Left colon (tissue), 2 donors: ENCODE results near the gene COPS7A. TPM values are rescaled to one million over a fixed set of nuclear protein-coding genes. Genes with fewer than 3 reads are reported as not detected.
A peak's percentile ranks its signal among the peaks of the same experiment; 100 is the strongest.

Experiments
- ATAC-seq: fragments of 200-7000 bp; cut with Tn5 transposase; one replicate; pipeline ENCODE4 v1.9.1; 2020; ENCODE audit warnings: mild to moderate bottlenecking, moderate library complexity
- DNase-seq, 2 donors: peaks; one replicate each; pipeline ENCODE4 v3.0.0-alpha.2; 2020
- intact Hi-C, 2 donors: fragments of 100-400 bp; cut with DNase I in 1 of 2; cut with micrococcal nuclease in 1 of 2; formaldehyde crosslinking; loops; one replicate each; pipeline versions ENCODE4 v1.11.2 to v1.14.0; 2022; cut with DNase I, micrococcal nuclease
- long read RNA-seq: library from polyadenylated mRNA; unstranded; transcript quantifications from one replicate; pipeline ENCODE4 v2.0.0, GENCODE V29; 2021
- total RNA-seq, 2 donors: library from RNA; stranded (reverse); fragmentation: NEBNext Ultra II Directional; extraction: Animal tissue kit (Norgen Biotek cat#: 25700); gene quantifications; one replicate each; pipeline ENCODE4 v1.2.1, GENCODE V29; 2021
- donor health status: DM: no; HTN: no; CAD: no.
- donor health status: DM: yes; HTN: yes; CAD: no.

COPS7A gene
- 10 to 100 TPM; 37.2 to 40.8 TPM for total RNA-seq
- long read RNA-seq, transcript COPS7A-210 (8 exons, 1,832 nt): minor isoform, 7 of 107 reads
- long read RNA-seq, transcript COPS7A-204 (7 exons, 2,034 nt): minor isoform, 6 of 107 reads
- long read RNA-seq, transcript COPS7A-215 (8 exons, 2,127 nt): major isoform, 55 of 107 reads
- long read RNA-seq, transcript COPS7A-201 (8 exons, 1,721 nt): minor isoform, 18 of 107 reads
- long read RNA-seq, partial matches to known transcripts: 11 of 107 reads
- long read RNA-seq, other reads (novel, unspliced or antisense): 7 of 107 reads

GRCh38 chr12:6723607-6724408 lies at the start of gene COPS7A:
COPS7A (plus strand) TSS chr12:6724046; CDS start chr12:6724657, 611 bp downstream.
- peak; percentile 96 for ATAC-seq
- DNase-seq: peak; percentile 99
- intact Hi-C loops: no loop called here

GRCh38 chr12:6676962-6677361 lies 46.9 kb upstream of the COPS7A start:
- intact Hi-C loops: no loop called here
- no peak for ATAC-seq
- DNase-seq: no peak

GRCh38 chr12:6684609-6685008 lies 39.2 kb upstream of the COPS7A start:
- DNase-seq (no peak), ATAC-seq (no peak)
- intact Hi-C loops: no loop called here

- ATAC-seq: no peak
- no peak for DNase-seq
- intact Hi-C loops: no loop called here
Observed at GRCh38 chr12:6685814-6686213, 38.0 kb upstream of the COPS7A start.

- intact Hi-C loops: no loop called here
- DNase-seq (peak; percentile 66 to 73), ATAC-seq (peak; percentile 47)
Observed at GRCh38 chr12:6688543-6688998, 35.3 kb upstream of the COPS7A start.

- ATAC-seq (peak; percentile 87), DNase-seq (peak; percentile 94 to 99)
- intact Hi-C loops: no loop called here
Observed at GRCh38 chr12:6688999-6689882, 34.6 kb upstream of the COPS7A start, which contains the start of gene ZNF384. ZNF384 (minus strand) TSS chr12:6689375; CDS start chr12:6679520, 9,855 bp downstream.

- ATAC-seq (no peak), DNase-seq (no peak)
- intact Hi-C loops: no loop called here
Observed at GRCh38 chr12:6691473-6691872, 32.4 kb upstream of the COPS7A start.

- DNase-seq (no peak), ATAC-seq (no peak)
- intact Hi-C loops: no loop called here
Observed at GRCh38 chr12:6692888-6693287, 31.0 kb upstream of the COPS7A start.

- intact Hi-C loops: no loop called here
- ATAC-seq: no peak
- DNase-seq: no peak
Observed at GRCh38 chr12:6693832-6694355, 30.0 kb upstream of the COPS7A start.

- ATAC-seq (no peak), DNase-seq (no peak)
- intact Hi-C loops: no loop called here
Observed at GRCh38 chr12:6694701-6695100, 29.1 kb upstream of the COPS7A start.

- DNase-seq (no peak), ATAC-seq (no peak)
- intact Hi-C loops: no loop called here
Observed at GRCh38 chr12:6695313-6696045, 28.4 kb upstream of the COPS7A start.

GRCh38 chr12:6696690-6697583 lies 26.9 kb upstream of the COPS7A start:
- ATAC-seq: no peak
- intact Hi-C loops: no loop called here

GRCh38 chr12:6697584-6698351 lies 26.1 kb upstream of the COPS7A start:
- ATAC-seq: peak; percentile 78
- intact Hi-C loops: no loop called here
- DNase-seq: peak in 1 of 2 donors; percentile 48

More at GRCh38 chr12:6696690-6697583, 26.9 kb upstream of the COPS7A start:
- no peak for DNase-seq

- intact Hi-C loops: no loop called here
- ATAC-seq: no peak
- no peak for DNase-seq
Observed at GRCh38 chr12:6698352-6699046, 25.3 kb upstream of the COPS7A start.

- intact Hi-C loops: no loop called here
- no peak for ATAC-seq
- no peak for DNase-seq
Observed at GRCh38 chr12:6699259-6699988, 24.4 kb upstream of the COPS7A start.
